ENCODE data around the gene CALCOCO2.

DNA sequence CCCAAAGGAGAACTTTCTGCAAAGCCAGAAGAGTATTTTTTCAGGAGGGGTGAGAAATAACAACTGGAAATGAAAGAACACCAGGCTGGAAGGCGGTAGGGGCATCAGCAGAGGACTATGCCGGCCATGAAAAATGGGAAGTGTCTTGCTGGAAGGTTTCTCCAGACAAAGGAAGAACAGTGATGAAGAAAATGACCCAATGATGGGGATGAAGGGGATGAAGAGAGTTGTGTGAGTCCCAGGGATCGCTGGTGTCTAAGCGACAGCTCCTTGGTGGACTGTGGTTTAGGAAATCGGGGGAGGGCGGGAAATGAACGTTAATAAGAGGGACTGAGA lies 14.4 kb upstream of the CALCOCO2 start:
- TF ChIP-seq CTCF (IDR thresholded peaks at IDR 0.05; ENCODE audit: low read depth, low read length, missing input control) (no peak), TAF1 (conservative IDR thresholded peaks at IDR 0.05) (no peak), YY1 (IDR thresholded peaks at IDR 0.05) (no peak), SP1 (IDR thresholded peaks at IDR 0.05) (no peak), GABPA (IDR thresholded peaks at IDR 0.05 in 1 of 2, conservative IDR thresholded peaks at IDR 0.05 in 1 of 2) (no peak), MAX (IDR thresholded peaks at IDR 0.05) (no peak), RAD21 (IDR thresholded peaks at IDR 0.05) (no peak), EGR1 (IDR thresholded peaks at IDR 0.05; ENCODE audit: low read depth in 2 of 2) (no peak), ATF3 (IDR thresholded peaks at IDR 0.05) (no peak)

All from liver (tissue), 3 donors.